ENCODE measurements around the gene MYH15. TPM values are rescaled to one million over a fixed set of nuclear protein-coding genes. Genes with fewer than 3 reads are reported as not detected.

Gene MYH15
- total and polyA plus RNA-seq, 10 of the 15 experiments (the other 5 are each of a cell fraction or from before 2014, with no cell fraction given): 0.05 to 0.27 (median 0.09) TPM; not detected in 1

- no peak for TF ChIP-seq FOS (IDR thresholded peaks at IDR 0.05; ENCODE audit: borderline replicate concordance, extremely low read depth, insufficient read length)
Measured at GRCh38 chr3:108525971-108526370, 15.6 kb upstream of the MYH15 start (continued).

GRCh38 chr3:108525256-108525655 is 14.9 kb upstream of the MYH15 start:
- no peak for FAIRE-seq
- TF ChIP-seq USF2 (IDR thresholded peaks at IDR 0.05; ENCODE audit: borderline replicate concordance, low read depth, low read length): no peak
- no peak for TF ChIP-seq CREM (IDR thresholded peaks at IDR 0.05; ENCODE audit: low read depth)
- no peak for TF ChIP-seq SMAD1 (IDR thresholded peaks at IDR 0.05; ENCODE audit: low read depth, partially characterized antibody)
- TF ChIP-seq SIX5 (IDR thresholded peaks at IDR 0.05; ENCODE audit: low read depth, low read length, severe bottlenecking): no peak
- TF ChIP-seq PAX8 (IDR thresholded peaks at IDR 0.05): no peak
- TF ChIP-seq STAT1 (conservative IDR thresholded peaks at IDR 0.05): no peak
- TF ChIP-seq ZBTB4 (CRISPR knock-in tag; IDR thresholded peaks at IDR 0.05): no peak
- no peak for TF ChIP-seq CHD1 (IDR thresholded peaks at IDR 0.05; ENCODE audit: low read depth, low read length)
- TF ChIP-seq SKIL (IDR thresholded peaks at IDR 0.05; ENCODE audit: low read depth, poor library complexity, severe bottlenecking): no peak
- TF ChIP-seq KLF5 (IDR thresholded peaks at IDR 0.05; ENCODE audit: partially characterized antibody): no peak
- TF ChIP-seq HDAC6 (IDR thresholded peaks at IDR 0.05; ENCODE audit: unreplicated experiment): no peak
- no peak for TF ChIP-seq KAT2A (conservative IDR thresholded peaks at IDR 0.05; ENCODE audit: control insufficient read depth, low read depth, low read length)
- no peak for TF ChIP-seq E2F8 (IDR thresholded peaks at IDR 0.05; ENCODE audit: low read depth, partially characterized antibody)

More at GRCh38 chr3:108525256-108525655, 14.9 kb upstream of the MYH15 start:
- BruUV-seq (replicated peaks): no TSS peak
- Histone ChIP-seq H3K4me2 (ENCODE audit: control insufficient read depth, insufficient read depth) (no peak overlapping the region), H2AFZ (ENCODE audit: control insufficient read depth, low read depth, low read length) (no peak overlapping the region), H3K36me3 (ENCODE audit: control insufficient read depth in 2 of 2, insufficient read depth in 2 of 2, low read length in 1 of 2) (no peaks in the 10 kb centered on the region), H3K9me3 (replicated peaks; ENCODE audit: control insufficient read depth, insufficient read depth, low read length) (no peaks in the 10 kb centered on the region), H3K4me3 (no peak overlapping the region), H4K20me1 (ENCODE audit: control insufficient read depth, insufficient read depth) (no peaks in the 10 kb centered on the region), H3K79me2 (ENCODE audit: control insufficient read depth, insufficient read depth, low read length) (no peaks in the 10 kb centered on the region), H3K27ac (ENCODE audit: control insufficient read depth, insufficient read depth) (no peak overlapping the region), H3K9ac (ENCODE audit: control insufficient read depth, insufficient read depth, low read length) (no peak overlapping the region), H3K4me1 (ENCODE audit: control insufficient read depth, insufficient read depth, low read length) (peaks cover 3% of the 10 kb centered on the region; the same call in 1 of the 2 replicates), H3K27me3 (replicated peaks in 1 of 2; ENCODE audit: control insufficient read depth in 2 of 2, insufficient read depth in 2 of 2, low read length in 1 of 2) (no peaks in the 10 kb centered on the region)
- 44% methylated on average over 2 of the region's 2 CpGs for WGBS (ENCODE audit: insufficient coverage, insufficient replicate concordance, low lambda C conversion rate, missing lambda C conversion rate)
- ChIA-PET POLR2A (interaction anchor here (0.8 kb wide), 1 partner anchor 27 kb away, joined by 3 read pairs; no protein-coding TSS in a partner anchor), CTCF (interaction anchor here (1.2 to 1.9 kb wide), 2 partner anchors 9 to 36 kb away, joined by 3 to 6 read pairs; no protein-coding TSS in a partner anchor), SMC1A (ENCODE audit: uncharacterized antibody, unreplicated experiment) (interaction anchor here (1.1 to 1.2 kb wide), 2 partner anchors 9 to 11 kb away, joined by 3 to 4 read pairs; no protein-coding TSS in a partner anchor), RAD21 (ENCODE audit: unreplicated experiment) (no interaction called here)
- ATAC-seq: no peak
- in situ Hi-C loops (cut with MboI): no loop called here
- DNase-seq (ENCODE audit: low read depth, low spot score): no peak
- intact Hi-C loops (cut with micrococcal nuclease; ENCODE audit: unreplicated experiment): no loop called here

All from GM12878 (cell line).